NCI-H1930 (cell line): Measurements from ENCODE around the gene KMO.
A peak's percentile ranks its signal among the peaks of the same experiment; 100 is the strongest.

Experiments
- DNase-seq, 2 experiments: peaks; one replicate each; lab custom pipeline; 2025; lab: John Stamatoyannopoulos, UW

KMO gene

DNA sequence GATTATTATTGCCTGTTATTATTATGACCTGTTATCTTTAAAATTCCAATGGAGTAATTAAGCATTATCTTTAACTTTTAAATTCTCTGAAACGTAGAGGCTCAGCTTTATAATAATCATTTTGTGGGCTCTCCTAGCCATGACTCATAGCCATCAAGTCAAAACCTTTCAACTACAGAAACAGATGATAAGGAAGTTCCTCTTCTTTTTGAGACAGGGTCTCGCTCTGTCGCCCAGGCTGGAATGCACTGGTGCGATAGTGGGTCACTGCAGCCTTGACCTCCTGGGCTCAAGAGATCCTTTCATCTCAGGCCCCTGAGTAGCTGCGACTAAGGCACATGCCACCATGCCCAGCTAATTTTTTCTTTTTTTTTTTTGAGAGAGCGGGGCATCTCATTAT lies 64.5 kb downstream of the KMO start:
- DNase-seq, result no peak

DNA sequence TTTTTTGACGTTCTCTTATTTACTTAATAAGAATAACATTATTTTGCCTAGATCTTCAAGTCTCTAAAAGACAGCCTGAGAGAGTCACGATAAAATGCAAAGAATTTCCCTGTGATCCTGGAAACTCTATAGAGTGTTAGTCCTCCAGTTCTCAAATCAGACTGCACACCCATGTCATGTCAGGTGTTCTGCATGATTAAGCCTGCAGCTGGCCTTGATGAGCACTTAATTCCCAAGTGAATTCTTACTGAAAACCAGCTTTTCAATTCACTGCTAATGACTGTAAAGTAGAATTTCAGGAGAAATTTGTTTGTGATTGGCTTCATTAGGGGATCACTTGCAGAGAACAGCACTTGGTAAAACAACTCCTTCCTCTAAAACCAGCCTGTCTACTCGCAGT lies 66.1 kb downstream of the KMO start:
- peak; percentile 57 to 63 for DNase-seq

DNA sequence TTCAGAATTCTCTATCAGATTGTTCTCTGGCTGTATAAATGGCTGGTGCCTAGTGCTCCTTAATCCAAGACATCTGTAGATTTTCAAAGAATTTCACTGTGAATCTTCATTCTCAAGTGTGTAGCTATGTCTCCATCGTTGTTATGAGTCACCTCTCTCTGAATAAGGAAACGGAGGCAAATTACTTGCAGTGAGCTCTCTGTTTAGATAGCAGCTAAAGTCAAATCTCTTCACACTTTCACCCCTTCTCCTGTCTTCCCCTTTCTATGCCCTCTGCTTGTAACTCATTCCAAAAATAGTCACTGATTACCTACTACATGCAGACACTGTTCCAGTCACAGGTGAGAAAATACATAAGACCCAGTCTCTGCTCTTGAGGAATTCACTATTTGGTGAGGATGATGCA lies 68.3 kb downstream of the KMO start:
- DNase-seq, result no peak

DNA sequence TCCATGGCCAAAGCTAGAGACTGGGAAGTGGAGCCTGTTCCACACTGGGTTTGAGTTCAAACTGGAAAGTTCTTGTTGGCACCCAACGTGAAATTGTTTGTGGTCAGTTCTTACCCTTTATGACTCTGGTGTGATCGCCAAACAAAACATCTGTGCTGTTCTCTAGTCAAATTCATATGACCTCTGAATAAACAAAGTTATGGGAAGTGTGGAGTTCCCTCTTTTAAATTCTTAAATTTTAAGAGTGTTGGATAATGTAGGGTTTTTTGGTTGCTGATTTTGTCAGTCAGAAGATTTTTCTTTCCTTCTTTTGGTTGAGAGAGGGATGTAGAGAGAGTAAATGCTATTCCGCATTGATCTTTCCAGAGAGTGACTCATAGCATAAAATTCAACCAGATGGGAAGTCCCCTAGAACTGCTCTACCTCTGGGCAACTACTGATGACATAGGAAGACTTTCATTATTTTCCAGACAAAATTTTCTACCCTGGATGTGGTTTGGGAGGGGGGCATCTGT lies 71.6 kb downstream of the KMO start:
- no peak for DNase-seq

GRCh38 chr1:241605146-241605805 lies 73.1 kb downstream of the KMO start:
- DNase-seq, result no peak

DNA sequence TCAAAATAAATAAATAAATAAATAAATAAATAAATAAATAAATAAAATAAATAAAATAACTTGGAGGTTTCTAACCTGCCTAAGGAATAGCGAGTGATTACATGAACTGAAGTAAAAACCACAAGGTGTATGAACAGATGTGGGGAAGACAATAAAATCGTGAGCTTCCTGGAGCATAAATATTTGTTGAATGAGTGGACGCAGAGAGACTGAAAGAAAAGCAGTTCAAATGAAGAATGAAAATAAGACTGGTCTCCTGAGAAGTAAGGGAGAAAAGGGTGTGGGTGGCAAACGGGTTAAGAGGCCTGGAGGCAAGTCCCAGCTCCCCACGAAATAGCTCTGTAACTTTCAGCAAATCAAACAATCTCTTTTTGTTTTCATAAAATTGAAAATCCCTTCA lies 74.4 kb downstream of the KMO start:
- DNase-seq, result no peak

- DNase-seq, result no peak
These were observed 75.3 kb downstream of the KMO start for GRCh38 chr1:241607497-241607896.

GRCh38 chr1:241608379-241609033 lies 76.3 kb downstream of the KMO start:
- no peak for DNase-seq

DNA sequence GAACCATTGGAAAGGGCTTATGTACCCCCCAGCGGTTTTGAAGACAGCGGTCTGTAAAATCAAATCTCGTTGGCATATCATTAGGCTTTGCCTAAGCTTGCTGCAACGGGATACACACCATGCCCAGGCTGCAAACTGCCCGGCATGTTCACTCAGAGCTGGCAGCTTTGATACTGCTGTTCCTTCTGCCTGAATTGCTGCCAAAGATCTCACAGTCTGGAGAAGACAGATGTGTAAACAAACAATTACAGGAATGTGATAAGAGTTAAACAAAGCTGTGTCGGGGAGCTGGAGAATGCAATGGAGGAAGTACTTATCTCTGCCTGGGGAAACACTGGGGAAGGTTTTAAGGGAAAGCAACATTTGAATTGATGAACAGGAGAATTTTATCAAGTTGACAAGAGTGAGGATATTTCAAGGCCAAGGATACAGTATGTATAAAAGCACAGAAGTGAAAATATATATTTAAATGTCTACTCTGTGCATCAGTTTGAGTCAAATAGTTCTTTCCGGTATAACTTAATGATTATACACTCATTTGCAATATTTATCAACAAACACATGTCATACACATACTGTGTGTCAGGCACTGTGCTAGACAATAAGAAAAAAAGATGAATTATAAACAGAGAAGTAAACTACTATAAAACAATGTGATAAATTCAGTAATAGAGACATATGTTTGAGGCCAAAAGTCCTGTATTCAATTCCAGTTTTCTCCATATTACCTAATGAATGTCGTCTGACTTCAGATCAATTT lies 78.1 kb downstream of the KMO start:
- peak in 1 of 2 experiments; percentile 20 for DNase-seq

DNA sequence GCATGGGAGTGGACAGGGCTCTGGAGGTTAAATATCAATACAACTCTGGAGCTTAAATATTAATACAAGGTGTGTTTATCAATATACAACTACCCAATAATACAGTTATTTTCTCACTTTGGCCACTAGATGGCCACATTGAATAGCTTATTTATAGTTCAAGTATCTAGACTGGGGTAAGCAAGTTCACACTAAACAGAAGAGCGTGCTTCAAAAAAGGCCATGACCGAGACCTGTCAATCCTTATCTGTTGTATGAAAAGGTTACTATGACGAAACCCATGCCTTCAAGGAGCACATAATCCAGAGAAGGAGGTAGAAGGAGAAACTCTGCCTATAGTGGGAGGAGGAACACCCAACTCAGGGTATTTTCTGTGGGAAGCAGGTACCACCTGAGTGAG lies 78.9 kb downstream of the KMO start:
- DNase-seq, result peak; percentile 39 to 43

- DNase-seq, result no peak
These were observed 79.6 kb downstream of the KMO start for GRCh38 chr1:241611736-241612135.

DNA sequence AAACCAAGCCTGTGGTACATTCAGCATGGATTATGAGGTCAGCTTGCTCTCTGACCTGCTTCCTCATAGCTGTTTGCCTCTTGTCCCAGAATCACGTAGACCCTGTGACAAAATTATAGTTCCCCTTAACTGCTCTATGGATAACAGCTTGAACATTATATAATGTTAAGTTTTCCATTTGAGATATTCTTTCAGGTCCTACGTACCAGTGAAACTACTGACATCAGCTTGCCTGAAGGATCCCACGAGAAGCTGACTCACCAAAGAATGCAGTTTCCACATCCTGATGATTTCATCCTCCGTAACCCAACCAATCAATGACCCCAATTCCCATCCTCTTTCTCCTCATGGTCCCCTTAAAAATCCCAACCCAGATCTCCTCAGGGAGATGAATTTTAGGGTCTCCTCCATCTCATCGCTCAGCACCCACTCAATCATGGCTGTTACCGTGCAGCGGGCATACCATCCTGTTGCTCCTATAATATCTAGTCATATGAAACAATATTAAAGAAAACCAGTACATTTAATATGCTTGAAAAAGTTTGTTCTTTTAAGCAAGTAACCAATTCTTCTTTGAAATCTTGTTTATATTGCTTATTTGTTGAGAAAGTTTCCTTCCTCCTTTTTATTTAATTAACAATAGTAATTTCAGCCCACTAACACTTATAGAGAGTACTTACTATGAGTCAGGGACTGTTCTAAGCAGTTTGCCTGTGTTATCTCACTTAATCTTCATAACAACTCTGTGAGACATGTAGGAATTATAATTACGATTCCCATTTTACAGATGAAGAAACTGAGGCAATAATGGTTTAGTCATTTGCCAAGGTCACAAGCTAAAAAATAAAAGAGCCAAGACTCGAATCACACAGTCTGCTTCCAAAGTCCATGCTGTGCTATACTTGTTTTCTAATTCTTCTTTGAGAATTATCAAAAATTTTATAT lies 80.6 kb downstream of the KMO start:
- DNase-seq, result no peak

- no peak for DNase-seq
These were observed 82.0 kb downstream of the KMO start for GRCh38 chr1:241614144-241614543.

DNA sequence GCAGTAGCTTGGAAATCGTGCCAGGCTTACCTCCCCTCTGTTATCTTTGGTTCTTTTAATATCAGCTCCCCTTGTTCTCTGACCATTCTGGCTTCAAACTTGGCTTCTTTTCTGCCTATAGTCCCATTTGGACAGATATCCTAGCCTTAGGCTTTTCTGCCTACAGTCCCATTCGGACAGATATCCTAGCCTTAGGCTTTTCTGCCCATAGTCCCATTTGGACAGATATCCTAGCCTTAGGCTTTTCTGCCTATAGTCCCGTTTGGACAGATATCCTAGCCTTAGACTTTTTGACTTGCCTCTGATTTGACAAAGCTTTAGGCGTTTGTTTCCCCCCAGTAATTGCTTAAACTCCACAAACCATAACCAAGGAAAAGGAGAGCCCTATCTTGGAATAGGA lies 82.4 kb downstream of the KMO start:
- no peak for DNase-seq

GRCh38 chr1:241615043-241615974 lies 83.1 kb downstream of the KMO start:
- DNase-seq, result no peak

DNA sequence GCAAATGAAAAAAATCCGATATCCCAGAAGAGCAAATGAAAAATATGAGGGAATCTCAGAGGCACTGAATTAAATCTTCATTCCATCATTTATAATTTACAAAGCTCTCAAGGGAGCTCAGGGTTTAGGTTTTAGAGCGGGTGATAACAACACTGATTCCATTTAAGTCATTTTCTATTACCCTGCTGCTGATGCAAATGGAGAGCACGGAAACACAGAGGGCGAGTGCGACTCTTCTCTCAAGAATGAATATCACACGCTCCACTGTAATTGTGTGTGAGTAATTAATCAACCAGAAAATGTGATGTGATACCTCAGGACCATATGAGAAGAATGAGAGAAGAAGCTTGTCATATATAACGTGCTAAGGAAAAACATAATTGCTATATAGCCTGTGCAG lies 85.2 kb downstream of the KMO start:
- DNase-seq, result no peak

DNA sequence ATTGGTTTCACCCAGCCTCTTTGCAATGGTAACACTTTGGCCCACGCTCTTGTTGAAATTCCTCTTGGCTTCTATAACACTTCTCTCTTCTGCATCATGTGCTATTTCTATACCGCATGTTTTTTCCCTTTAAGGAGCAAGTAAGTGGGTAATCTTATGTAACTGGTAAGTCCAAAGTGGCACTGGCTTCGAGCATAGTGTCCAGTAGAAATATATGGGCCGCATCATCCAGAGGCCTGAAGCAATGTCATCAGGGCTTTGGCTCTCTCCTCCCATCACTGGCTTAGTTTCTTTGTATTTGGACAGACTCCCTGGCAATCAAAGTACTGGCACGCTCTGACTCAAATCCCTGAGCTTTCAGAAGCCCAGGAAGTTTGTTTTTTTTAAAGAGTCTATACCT lies 90.5 kb downstream of the KMO start:
- DNase-seq, result no peak

GRCh38 chr1:241624935-241625334 lies 92.8 kb downstream of the KMO start:
- DNase-seq, result no peak

- DNase-seq, result peak in 1 of 2 experiments; percentile 17
These were observed 95.5 kb downstream of the KMO start for GRCh38 chr1:241627453-241628259.

- DNase-seq, result no peak
These were observed 97.8 kb downstream of the KMO start for GRCh38 chr1:241630005-241630404.
